Osteoblast (primary cell): ENCODE measurements around the gene MIPOL1. TPM values are rescaled to one million over a fixed set of nuclear protein-coding genes. Genes with fewer than 3 reads are reported as not detected.
A peak's percentile ranks its signal among the peaks of the same experiment; 100 is the strongest.

Experiments used
- DNase-seq: peaks from one replicate; pipeline ENCODE4 v3.0.0; 2011; ENCODE audit warnings: low spot score, mixed read lengths; ENCODE audit not compliant: insufficient read length; ENCODE audit errors: missing footprints
- H2AFZ ChIP-seq: 2 replicates; pipeline ENCODE4 v1.6.0; 2011; ENCODE audit warnings: mild to moderate bottlenecking, low read length
- H3K27ac ChIP-seq: 2 replicates; pipeline ENCODE4 v1.5.1; 2011; ENCODE audit warnings: mild to moderate bottlenecking, low read depth, low read length, moderate library complexity
- H3K27me3 ChIP-seq: 2 replicates; pipeline ENCODE4 v1.6.0; 2012; ENCODE audit warnings: mild to moderate bottlenecking, control low read depth, inconsistent platforms, low read length, moderate library complexity; ENCODE audit not compliant: insufficient read depth
- H3K36me3 ChIP-seq: 2 replicates; pipeline ENCODE4 v1.5.1; 2011; ENCODE audit warnings: mild to moderate bottlenecking, low read length, control low read depth, moderate library complexity; ENCODE audit not compliant: insufficient read depth
- H3K4me1 ChIP-seq: 2 replicates; pipeline ENCODE4 v1.5.1; 2011; ENCODE audit warnings: mild to moderate bottlenecking, low read length, control low read depth, moderate library complexity; ENCODE audit not compliant: insufficient read depth
- H3K4me2 ChIP-seq: 2 replicates; pipeline ENCODE4 v1.6.0; 2011; ENCODE audit warnings: mild to moderate bottlenecking, low read length; ENCODE audit not compliant: insufficient read depth
- H3K4me3 ChIP-seq: fragments of 200-600 bp; sonication (generic); 3 replicates; pipeline ENCODE4 v1.5.1; 2012; ENCODE audit warnings: mild to moderate bottlenecking, low read length, inconsistent platforms; ENCODE audit not compliant: insufficient read depth
- H3K79me2 ChIP-seq: 2 replicates; pipeline ENCODE4 v1.6.0; 2012; ENCODE audit warnings: mild to moderate bottlenecking, low read length, control low read depth, inconsistent platforms; ENCODE audit not compliant: insufficient read depth
- H3K9me3 ChIP-seq: 2 replicates; pipeline ENCODE4 v1.5.1; 2011; ENCODE audit warnings: low read depth, low read length, control low read depth
- H4K20me1 ChIP-seq: 2 replicates; pipeline ENCODE4 v1.6.0; 2012; ENCODE audit warnings: mild to moderate bottlenecking, low read length, control low read depth; ENCODE audit not compliant: insufficient read depth
- CTCF ChIP-seq: IDR thresholded peaks from 2 replicates; pipeline ENCODE4 v1.5.1; 2011; ENCODE audit warnings: mild to moderate bottlenecking, low read depth, low read length, moderate library complexity; ENCODE audit errors: extremely low read depth
- total RNA-seq: library from RNA; depleted of rRNA; stranded (reverse); fragments of >200 nt; gene quantifications from 2 replicates; pipeline ENCODE4 v1.2.3, GENCODE V29; 2012

Gene MIPOL1
- total RNA-seq, 1 donor: 9.0 TPM

- Histone ChIP-seq H3K4me3 (no peak overlapping the region), H3K4me1 (no peaks in the 10 kb centered on the region), H4K20me1 (no peaks in the 10 kb centered on the region), H3K36me3 (no peaks in the 10 kb centered on the region), H3K27me3 (no peaks in the 10 kb centered on the region), H3K4me2 (no peak overlapping the region), H3K27ac (no peak overlapping the region), H2AFZ (no peak overlapping the region), H3K79me2 (no peaks in the 10 kb centered on the region), H3K9me3 (no peaks in the 10 kb centered on the region)
- DNase-seq: no peak
- TF ChIP-seq CTCF: no peak
Measured at GRCh38 chr14:37247791-37248461, 50.2 kb downstream of the MIPOL1 start.

- H3K4me1 ChIP-seq: no peaks in the 10 kb centered on the region
- H3K79me2 ChIP-seq: no peaks in the 10 kb centered on the region
- no peaks in the 10 kb centered on the region for H3K27me3 ChIP-seq
- H3K4me3 ChIP-seq: no peak overlapping the region
- no peak for DNase-seq
- no peaks in the 10 kb centered on the region for H4K20me1 ChIP-seq
- H3K9me3 ChIP-seq: no peaks in the 10 kb centered on the region
- no peak overlapping the region for H3K4me2 ChIP-seq
- H3K27ac ChIP-seq: no peak overlapping the region
- TF ChIP-seq CTCF: peak; percentile 12
- no peaks in the 10 kb centered on the region for H3K36me3 ChIP-seq
- no peak overlapping the region for H2AFZ ChIP-seq
Measured at GRCh38 chr14:37251775-37252174, 54.0 kb downstream of the MIPOL1 start.

GRCh38 chr14:37252434-37252833 lies 54.7 kb downstream of the MIPOL1 start:
- Histone ChIP-seq H3K27me3 (no peaks in the 10 kb centered on the region), H3K36me3 (no peaks in the 10 kb centered on the region), H3K27ac (no peak overlapping the region), H4K20me1 (no peaks in the 10 kb centered on the region), H3K4me1 (no peaks in the 10 kb centered on the region), H3K4me3 (no peak overlapping the region), H3K9me3 (no peaks in the 10 kb centered on the region), H3K4me2 (no peak overlapping the region), H3K79me2 (no peaks in the 10 kb centered on the region), H2AFZ (no peak overlapping the region)
- DNase-seq: no peak
- no peak for TF ChIP-seq CTCF

- Histone ChIP-seq H3K4me1 (no peaks in the 10 kb centered on the region), H3K27me3 (no peaks in the 10 kb centered on the region), H4K20me1 (no peaks in the 10 kb centered on the region), H3K4me2 (no peak overlapping the region), H3K4me3 (no peak overlapping the region), H3K36me3 (no peaks in the 10 kb centered on the region), H2AFZ (no peak overlapping the region), H3K27ac (no peak overlapping the region), H3K79me2 (no peaks in the 10 kb centered on the region), H3K9me3 (no peaks in the 10 kb centered on the region)
- no peak for TF ChIP-seq CTCF
- DNase-seq: no peak
Measured at GRCh38 chr14:37253905-37254304, 56.2 kb downstream of the MIPOL1 start.
